ENCODE data around the gene SDK2. TPM values are rescaled to one million over a fixed set of nuclear protein-coding genes. Genes with fewer than 3 reads are reported as not detected.

The SDK2 gene
- polyA plus RNA-seq, 3 donors: 0.01 TPM; not detected in 2

- Histone ChIP-seq H3K36me3 (replicated peaks in 1 of 2; ENCODE audit: control insufficient read depth in 1 of 2, insufficient read depth in 2 of 2, low read length in 2 of 2) (no peaks in the 10 kb centered on the region), H3K9me3 (replicated peaks in 1 of 2; ENCODE audit: control insufficient read depth in 1 of 2, insufficient read depth in 1 of 2, low read length in 2 of 2) (no peaks in the 10 kb centered on the region), H2AFZ (ENCODE audit: insufficient read depth, low read depth, low read length, poor library complexity, severe bottlenecking) (no peak overlapping the region), H3K4me2 (replicated peaks; ENCODE audit: extremely low read depth, low read length, poor library complexity, severe bottlenecking) (no peak overlapping the region), H4K20me1 (ENCODE audit: insufficient read depth, low read length) (no peaks in the 10 kb centered on the region), H3K9ac (ENCODE audit: insufficient read depth, low read length, poor library complexity, severe bottlenecking) (no peak overlapping the region), H3K27ac (ENCODE audit: low read depth in 1 of 2, low read length in 2 of 2) (no peak overlapping the region), H3K4me1 (ENCODE audit: control insufficient read depth in 1 of 2, insufficient read depth in 2 of 2, low read length in 2 of 2) (no peaks in the 10 kb centered on the region), H3K79me2 (ENCODE audit: insufficient read depth, low read length) (no peaks in the 10 kb centered on the region), H3K27me3 (ENCODE audit: control insufficient read depth in 2 of 2, insufficient read depth in 2 of 2, low read length in 2 of 2) (no peaks in the 10 kb centered on the region), H3K4me3 (replicated peaks in 1 of 3; ENCODE audit: low read depth in 2 of 3, low read length in 3 of 3) (no peak overlapping the region)
- Mint-ChIP-seq H3K4me1 (peaks cover 2% of the 10 kb centered on the region), H3K9me3 (peaks cover 0 to 2% (median 0%) of the 10 kb centered on the region in 7 donors), H3K27me3 (ENCODE audit: low read depth in 3 of 3) (peaks cover 0 to 8% (median 1%) of the 10 kb centered on the region in 3 donors), H3K27ac (peak overlapping the region in 2 of 7 donors; percentile 25 to 54), H3K36me3 (no peaks in the 10 kb centered on the region), H3K4me3 (no peak overlapping the region)
- 93% methylated on average over 3 of the region's 8 CpGs for WGBS (ENCODE audit: insufficient coverage)
- TF ChIP-seq, protein P1, sequence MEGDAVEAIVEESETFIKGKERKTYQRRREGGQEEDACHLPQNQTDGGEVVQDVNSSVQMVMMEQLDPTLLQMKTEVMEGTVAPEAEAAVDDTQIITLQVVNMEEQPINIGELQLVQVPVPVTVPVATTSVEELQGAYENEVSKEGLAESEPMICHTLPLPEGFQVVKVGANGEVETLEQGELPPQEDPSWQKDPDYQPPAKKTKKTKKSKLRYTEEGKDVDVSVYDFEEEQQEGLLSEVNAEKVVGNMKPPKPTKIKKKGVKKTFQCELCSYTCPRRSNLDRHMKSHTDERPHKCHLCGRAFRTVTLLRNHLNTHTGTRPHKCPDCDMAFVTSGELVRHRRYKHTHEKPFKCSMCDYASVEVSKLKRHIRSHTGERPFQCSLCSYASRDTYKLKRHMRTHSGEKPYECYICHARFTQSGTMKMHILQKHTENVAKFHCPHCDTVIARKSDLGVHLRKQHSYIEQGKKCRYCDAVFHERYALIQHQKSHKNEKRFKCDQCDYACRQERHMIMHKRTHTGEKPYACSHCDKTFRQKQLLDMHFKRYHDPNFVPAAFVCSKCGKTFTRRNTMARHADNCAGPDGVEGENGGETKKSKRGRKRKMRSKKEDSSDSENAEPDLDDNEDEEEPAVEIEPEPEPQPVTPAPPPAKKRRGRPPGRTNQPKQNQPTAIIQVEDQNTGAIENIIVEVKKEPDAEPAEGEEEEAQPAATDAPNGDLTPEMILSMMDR (IDR thresholded peaks at IDR 0.05): no peak
- DNase-seq: no peak
- intact Hi-C loops (cut with micrococcal nuclease): no loop called here
These were observed 280.6 kb downstream of the SDK2 start for GRCh38 chr17:73363442-73364154.

GRCh38 chr17:73362697-73363096 is 281.5 kb downstream of the SDK2 start:
- no peak overlapping the region for H3K4me2 ChIP-seq (replicated peaks; ENCODE audit: extremely low read depth, low read length, poor library complexity, severe bottlenecking)
- H4K20me1 ChIP-seq (ENCODE audit: insufficient read depth, low read length): no peaks in the 10 kb centered on the region
- Mint-ChIP-seq H3K4me1 (peaks cover 2% of the 10 kb centered on the region), H3K27ac (no peak overlapping the region), H3K36me3 (no peaks in the 10 kb centered on the region), H3K4me3 (no peak overlapping the region), H3K27me3 (ENCODE audit: low read depth in 3 of 3) (peaks cover 0 to 6% (median 1%) of the 10 kb centered on the region in 3 donors), H3K9me3 (peaks cover 0 to 2% (median 0%) of the 10 kb centered on the region in 7 donors)
- no peaks in the 10 kb centered on the region for H3K79me2 ChIP-seq (ENCODE audit: insufficient read depth, low read length)
- intact Hi-C loops (cut with micrococcal nuclease): no loop called here
- no peak for DNase-seq
- no peaks in the 10 kb centered on the region for H3K4me1 ChIP-seq (ENCODE audit: control insufficient read depth in 1 of 2, insufficient read depth in 2 of 2, low read length in 2 of 2)
- no peak overlapping the region for H3K27ac ChIP-seq (ENCODE audit: low read depth in 1 of 2, low read length in 2 of 2)
- no peak overlapping the region for H3K9ac ChIP-seq (ENCODE audit: insufficient read depth, low read length, poor library complexity, severe bottlenecking)
- H3K9me3 ChIP-seq (replicated peaks in 1 of 2; ENCODE audit: control insufficient read depth in 1 of 2, insufficient read depth in 1 of 2, low read length in 2 of 2): no peaks in the 10 kb centered on the region
- H2AFZ ChIP-seq (ENCODE audit: insufficient read depth, low read depth, low read length, poor library complexity, severe bottlenecking): no peak overlapping the region
- H3K27me3 ChIP-seq (ENCODE audit: control insufficient read depth in 2 of 2, insufficient read depth in 2 of 2, low read length in 2 of 2): no peaks in the 10 kb centered on the region
- 98% methylated on average over 8 of the region's 11 CpGs for WGBS (ENCODE audit: insufficient coverage)
- TF ChIP-seq, protein P1 (IDR thresholded peaks at IDR 0.05): no peak
- H3K36me3 ChIP-seq (replicated peaks in 1 of 2; ENCODE audit: control insufficient read depth in 1 of 2, insufficient read depth in 2 of 2, low read length in 2 of 2): no peaks in the 10 kb centered on the region
- no peak overlapping the region for H3K4me3 ChIP-seq (replicated peaks in 1 of 3; ENCODE audit: low read depth in 2 of 3, low read length in 3 of 3)
